HG03565 (cell line): ENCODE data around the gene CORO7.
"Not testable (repeated sequence)": the region's sequence is repeated elsewhere in the genome, so short reads cannot be mapped to it uniquely, and the experiment has no call there.

Experiments used
- ATAC-seq: cut with Tn5 transposase; IDR thresholded peaks from one replicate; pipeline ENCODE4 v1.9.1; 2021; ENCODE audit warnings: mild to moderate bottlenecking, moderate library complexity; ENCODE audit not compliant: unreplicated experiment

The CORO7 gene

DNA sequence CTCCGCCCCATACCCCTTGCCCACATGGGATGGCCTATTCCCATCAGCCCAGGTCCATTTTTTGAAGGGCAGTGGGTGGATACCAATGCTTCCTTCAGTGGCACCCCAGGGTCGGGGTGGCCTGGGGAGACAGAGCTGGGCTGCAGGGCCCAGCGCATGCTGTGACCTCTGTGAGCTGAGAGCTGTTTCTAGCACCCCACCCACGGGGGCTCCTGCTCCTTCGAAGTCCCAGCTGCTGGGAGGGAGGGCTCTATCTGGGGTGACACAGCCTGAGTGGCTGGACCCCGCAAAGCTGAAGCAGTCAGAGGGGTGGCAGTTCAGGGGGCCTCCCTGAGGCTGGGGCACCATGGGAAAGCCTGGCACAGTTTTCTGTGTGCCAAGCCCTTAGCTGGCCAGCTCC lies 76.0 kb downstream of the CORO7 start:
- ATAC-seq = no peak

DNA sequence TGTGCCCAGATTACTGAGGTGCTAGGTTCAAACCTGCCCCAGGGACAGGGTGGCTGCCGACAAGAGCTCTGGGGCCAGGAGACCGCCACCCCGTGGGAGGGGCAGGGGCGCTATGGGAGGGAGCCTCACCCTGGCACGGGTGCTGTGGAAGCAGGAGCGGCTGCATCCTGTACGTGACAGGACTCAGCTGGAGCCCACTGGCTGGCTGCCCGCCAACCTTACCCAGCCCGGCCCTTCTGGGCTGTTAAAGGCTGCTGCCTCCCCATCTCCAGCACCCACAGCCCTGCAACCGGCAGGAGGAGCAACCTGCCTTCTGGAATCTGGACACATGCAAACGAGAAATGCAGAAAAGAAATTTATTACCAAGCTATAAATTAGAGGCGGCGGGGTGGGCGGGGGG lies 76.5 kb downstream of the CORO7 start:
- no peak for ATAC-seq

DNA sequence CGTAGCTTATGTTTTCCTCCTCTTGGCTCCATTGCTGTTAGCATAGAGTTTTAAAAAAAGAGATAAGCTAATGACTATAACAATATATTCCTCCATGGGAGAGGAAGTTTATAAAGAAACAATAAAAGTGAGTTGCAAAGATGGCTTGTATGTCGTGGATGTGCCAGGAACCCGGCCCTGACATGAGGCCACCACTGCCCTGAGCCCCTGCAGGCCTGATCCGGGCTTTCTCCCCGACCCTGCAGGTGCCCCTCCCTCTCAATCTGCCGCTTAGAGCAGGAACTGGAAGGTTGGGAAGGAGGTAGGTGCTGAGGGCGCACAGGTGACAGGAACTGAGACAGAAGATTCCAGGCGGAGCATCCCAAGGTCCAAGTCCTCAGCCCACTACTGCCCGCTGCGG lies 76.9 kb downstream of the CORO7 start:
- ATAC-seq = no peak

DNA sequence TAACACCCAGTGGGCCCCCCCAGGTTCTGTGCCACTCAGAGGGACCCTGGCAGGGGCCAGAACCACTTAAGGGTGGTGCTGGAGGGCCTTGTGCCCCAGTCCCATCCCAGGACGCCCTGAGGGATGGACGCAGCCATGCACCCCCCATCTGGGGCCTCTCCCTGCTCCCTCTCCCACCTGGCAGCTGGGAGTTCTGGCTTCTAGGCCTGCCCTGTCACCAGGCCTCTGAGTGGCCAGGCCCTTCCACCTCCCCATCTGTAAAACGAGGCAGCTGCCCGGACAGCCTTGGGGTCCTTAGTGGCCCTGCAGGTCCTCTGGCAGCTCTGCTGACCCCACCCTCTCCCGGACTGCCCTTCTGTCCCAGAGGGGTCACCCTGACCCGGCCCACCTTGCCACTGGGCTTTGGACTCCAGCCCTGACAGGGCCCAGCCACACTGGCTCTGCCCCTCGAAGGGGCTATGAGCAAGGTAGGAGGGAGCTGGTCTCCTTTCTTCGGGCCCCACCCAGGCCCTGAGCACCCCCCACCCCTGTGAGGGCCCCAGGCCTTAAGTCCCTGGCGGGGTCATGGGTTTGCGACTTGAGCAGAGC lies 77.6 kb downstream of the CORO7 start:
- no peak for ATAC-seq

DNA sequence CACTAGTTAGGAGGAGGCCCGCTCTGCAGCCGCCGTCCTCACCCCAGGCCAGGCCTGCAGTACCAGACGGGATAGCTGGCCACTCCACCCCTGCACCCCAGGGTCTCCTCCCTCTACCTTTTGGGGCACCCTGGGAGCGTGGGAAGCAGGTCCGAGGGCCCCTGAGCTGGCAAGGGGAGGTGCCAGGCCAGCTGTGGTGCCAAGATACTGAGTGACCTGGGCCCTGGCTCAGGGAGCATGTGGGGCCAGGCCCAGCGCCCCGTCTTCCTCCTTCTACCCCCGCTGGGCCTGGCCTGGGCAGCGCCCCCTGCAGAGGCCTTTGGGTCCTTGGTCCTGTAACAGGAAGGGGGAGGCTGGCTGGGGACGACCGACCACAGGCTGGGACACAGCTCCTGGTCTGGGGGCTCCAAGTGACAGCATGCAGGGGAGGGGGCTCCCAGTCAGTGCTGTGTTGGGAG lies 78.2 kb downstream of the CORO7 start:
- no peak for ATAC-seq

DNA sequence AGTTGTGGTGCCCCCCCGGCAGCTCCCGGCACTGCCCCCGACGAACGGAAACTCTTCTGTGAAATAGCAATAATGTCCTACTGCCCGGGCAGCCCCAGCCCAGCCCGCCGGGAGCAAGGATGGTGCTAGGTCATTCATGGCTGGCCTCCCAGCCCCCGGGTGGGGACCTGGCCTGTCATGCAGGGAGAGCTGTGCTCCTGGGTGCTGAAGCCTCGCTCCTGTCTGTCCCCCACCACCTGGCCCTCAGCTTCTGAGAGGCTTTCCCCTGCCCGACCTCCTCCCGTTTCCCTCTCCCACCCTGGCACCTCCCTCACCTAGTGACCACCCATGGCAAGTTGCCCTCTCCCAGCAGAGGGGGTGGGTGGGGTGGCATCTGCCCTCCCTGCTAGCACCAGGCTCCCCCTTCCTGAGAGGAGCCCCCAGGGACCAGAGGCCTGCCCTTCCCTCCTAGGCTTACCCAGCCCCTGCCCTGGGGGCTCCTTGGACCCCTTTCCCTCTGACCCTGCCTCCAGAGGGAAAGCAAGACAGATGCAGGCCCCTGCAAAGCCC lies 78.8 kb downstream of the CORO7 start:
- no peak for ATAC-seq

DNA sequence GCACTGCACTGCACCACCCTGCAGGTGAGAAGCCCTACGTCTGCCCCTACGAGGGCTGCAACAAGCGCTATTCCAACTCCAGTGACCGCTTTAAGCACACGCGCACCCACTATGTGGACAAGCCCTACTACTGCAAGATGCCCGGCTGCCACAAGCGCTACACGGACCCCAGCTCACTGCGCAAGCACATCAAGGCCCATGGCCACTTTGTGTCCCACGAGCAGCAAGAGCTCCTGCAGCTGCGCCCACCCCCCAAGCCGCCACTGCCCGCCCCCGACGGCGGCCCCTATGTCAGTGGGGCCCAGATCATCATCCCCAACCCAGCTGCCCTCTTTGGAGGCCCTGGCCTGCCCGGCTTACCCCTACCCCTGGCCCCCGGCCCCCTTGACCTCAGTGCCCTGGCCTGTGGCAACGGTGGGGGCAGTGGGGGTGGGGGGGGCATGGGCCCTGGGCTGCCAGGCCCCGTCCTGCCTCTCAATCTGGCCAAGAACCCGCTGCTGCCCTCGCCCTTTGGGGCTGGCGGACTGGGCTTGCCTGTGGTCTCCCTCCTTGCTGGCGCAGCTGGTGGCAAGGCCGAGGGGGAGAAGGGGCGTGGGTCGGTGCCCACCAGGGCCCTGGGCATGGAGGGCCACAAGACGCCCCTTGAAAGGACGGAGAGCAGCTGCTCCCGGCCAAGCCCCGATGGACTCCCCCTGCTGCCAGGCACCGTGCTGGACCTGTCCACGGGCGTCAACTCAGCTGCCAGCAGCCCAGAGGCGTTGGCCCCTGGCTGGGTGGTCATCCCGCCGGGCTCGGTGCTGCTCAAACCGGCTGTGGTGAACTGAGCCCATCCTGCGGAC lies 79.5 kb downstream of the CORO7 start:
- ATAC-seq = no peak

DNA sequence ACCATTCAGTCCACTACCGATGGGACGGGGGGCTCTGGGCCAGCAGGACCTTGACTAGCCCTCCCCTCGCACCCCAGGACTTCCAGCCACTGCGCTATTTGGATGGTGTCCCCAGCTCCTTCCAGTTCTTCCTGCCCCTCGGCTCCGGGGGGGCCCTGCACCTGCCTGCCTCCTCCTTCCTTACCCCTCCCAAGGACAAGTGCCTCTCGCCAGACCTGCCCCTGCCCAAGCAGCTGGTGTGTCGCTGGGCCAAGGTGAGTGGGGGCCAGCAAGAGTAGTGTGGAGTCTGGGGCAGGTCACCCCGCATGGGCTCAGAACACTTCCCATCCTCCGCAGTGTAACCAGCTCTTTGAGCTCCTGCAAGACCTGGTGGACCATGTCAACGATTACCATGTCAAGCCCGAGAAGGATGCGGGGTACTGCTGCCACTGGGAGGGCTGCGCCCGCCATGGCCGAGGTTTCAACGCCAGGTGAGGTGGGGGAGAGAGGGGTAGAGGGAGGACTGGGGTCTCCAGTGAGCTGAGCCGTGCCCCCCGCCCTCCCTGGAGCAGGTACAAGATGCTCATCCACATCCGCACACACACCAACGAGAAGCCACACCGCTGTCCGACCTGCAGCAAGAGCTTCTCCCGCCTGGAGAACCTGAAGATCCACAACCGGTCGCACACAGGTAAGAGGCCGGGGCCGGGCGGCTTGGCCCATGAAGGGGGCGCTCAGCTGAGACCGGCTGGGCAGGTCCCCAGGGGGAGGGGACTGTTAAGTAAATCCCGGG lies 81.5 kb downstream of the CORO7 start:
- ATAC-seq = no peak

DNA sequence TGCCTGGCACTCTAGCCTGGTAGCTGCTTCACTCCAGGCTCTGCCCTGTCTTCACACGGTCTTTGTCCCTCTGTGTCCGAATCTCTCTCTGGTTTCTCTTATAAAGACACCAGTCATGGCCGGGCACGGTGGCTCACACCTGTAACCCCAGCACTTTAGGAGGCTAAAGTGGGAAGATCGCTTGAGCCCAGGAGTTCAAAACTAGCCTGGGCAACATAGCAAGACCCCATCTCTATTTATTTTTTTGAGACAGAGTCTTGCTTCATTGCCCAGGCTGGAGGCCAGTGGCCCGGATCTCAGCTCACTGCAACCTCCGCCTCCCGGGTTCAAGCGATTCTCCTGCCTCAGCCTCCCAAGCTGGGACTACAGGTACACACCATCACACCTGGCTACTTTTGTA lies 82.7 kb downstream of the CORO7 start:
- not testable (repeated sequence) for ATAC-seq

DNA sequence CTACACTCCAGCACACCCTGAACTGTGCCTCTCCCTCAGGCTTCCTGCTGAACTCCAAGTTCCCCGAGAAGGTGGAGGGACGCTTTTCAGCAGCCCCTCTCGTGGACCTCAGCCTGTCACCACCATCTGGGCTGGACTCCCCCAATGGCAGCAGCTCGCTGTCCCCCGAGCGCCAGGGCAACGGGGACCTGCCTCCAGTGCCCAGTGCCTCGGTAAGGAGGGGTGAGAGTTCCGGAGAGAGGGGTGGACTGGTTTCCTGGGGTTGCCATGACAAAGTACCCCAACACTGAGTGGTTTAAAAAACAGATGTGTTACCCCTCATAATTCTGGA lies 83.1 kb downstream of the CORO7 start:
- no peak for ATAC-seq

DNA sequence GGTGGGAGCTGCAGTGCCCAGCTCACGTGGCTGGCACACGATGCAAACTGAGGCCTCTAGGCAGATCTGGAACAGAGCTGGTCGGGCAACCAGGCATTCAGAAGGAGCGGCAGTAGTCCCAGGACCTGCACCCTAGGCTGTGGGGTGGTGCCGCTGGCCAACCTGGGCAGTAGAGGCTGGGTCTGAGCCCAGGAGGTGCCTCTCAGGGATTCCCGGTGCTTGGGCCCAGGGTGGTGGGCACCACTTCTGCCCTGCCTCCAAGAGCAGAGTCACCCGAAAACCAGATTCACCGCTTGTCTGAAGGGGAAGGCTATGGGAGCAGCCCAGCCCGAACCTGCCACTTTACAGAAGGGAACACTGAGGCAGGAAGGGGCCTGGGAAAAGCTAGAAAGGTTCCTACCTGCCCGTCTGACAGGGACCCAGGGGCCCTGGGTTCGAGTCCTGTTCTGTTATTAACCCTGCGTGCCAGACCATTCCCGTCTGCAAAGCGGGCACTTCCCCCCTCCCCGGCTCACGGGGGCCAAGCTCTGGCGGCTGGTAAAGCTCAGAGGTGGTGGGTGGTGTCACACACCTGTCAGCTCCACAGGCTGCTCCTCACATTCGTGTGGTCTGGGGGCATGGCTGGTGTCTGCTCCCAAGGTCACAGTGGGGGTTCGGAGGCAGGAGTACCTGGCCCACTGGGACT lies 83.6 kb downstream of the CORO7 start:
- no peak for ATAC-seq

DNA sequence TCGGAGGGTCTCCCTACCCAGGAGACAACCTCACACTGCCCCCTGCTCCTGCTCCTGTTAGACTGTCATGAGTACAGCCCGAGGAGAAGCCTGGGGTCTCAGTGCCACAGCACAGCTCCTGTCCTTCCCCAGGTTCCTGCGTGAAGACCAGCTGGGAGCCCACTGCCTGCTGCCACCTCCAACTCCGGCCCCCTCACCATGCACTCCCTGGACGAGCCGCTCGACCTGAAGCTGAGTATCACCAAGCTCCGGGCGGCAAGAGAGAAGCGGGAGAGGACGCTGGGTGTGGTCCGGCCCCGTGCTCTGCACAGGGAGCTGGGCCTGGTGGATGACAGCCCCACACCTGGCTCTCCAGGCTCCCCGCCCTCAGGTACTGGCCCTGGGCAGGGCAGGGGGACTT lies 84.3 kb downstream of the CORO7 start:
- no peak for ATAC-seq

DNA sequence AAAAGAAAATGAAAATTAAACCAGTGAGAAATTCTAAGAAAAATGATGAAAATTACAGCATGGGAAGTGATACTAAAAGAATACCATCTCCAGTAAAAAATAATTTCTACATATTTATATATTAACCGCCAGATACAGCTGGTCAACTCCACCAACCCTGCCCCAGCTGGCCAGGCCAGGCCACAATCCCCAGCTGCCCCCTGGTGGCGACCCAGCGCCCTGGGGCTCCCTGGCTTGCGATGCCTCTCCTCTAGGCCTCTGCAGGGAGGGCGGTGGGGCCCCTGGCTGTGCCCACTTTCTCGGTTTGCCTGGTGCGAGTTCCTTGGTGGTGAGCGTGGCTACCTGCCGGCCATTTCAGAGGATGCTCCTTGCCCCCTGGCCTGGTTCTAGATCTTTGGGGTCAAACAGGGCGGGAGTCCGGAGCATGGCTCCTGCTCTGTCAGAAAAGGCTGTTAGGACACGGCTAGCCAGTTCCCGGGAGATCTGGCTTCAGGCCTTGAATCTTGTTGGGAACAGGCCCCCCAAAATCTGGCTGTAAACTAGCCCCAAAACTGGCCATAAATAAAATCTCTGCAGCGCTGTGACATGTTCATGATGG lies 86.0 kb downstream of the CORO7 start:
- peak; percentile 45 for ATAC-seq

DNA sequence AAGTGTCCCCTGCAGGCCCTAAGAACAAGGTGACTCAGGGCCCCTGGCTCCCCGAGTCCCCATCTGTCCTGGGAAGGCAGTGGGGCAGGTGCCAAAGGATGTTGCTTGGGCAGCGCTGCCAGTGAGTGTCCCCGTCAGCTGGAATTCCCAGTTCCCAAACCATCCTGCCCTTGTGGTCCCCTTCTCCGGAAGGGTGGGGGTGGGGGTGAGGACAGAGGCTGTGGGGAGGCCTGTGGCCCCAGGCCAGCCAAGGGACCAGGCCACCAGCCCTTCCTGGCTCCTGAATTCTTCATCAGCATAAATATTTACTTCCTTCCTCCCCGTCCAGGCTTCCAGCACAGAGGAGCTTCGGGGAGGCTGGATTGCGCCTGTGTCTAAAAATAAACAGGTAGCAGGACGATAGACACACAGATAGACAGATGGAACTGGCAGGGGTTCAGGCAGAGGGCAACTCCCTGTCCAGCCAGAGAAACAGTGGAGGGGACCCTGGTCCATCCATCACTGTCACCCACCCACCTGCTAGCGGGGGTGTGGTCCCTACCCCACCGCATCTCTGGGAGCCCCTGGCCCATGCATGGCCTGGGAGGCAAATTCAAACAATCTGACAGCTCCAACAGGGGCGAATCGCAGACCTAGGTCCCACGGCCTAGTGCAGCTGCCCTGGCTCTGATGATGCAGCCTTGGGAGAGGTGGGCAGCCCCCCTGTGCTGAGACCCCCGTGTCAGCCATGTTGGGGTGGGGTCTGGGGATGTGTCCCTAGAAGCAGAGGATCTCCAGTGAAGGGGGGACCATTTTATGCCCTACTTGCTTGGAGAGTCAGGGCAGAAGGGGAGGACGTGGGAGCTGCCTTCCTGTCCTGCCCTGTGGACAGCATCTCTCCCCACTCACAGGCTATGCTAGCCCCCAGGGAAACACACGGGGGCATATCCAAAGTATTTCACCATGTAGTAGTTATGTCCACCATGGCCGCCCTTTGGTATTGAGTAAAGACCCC lies 87.3 kb downstream of the CORO7 start:
- ATAC-seq = no peak

DNA sequence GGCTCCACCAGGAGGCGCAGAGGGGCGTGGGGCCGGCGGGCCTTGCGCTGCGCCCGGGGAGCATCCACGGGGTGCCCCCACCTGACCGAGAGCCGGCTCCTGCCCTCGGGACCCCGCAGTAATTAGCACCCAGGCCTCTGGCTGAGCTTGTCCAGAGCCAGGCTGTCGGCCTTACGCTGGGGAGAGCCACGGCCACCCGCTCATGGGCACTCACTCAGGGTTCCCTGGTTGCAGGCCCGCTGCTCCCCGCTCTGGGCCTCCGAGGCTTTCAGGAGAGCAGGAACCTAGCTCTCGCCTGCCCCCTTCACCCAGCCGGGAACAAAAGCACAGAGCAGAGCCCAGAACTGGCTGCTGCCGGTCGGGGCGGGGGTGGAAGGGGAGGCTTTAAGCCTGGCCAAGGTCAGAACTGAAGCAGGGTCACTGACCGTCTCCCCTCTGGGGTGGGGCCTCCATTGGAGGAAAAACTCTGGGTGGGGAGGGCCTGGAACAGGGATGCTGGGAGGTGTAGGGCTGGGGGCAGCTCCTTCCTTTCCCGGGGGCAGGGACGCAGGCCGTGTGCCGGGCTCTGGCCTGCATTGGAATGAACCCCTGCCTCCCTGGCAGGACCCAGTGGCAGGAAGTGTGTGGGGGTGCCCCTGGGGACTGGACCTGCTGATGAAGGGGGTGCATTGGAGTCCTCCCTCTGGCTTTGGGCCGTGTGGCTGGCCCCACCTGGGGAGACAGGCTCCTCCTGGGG lies 88.2 kb downstream of the CORO7 start:
- no peak for ATAC-seq

DNA sequence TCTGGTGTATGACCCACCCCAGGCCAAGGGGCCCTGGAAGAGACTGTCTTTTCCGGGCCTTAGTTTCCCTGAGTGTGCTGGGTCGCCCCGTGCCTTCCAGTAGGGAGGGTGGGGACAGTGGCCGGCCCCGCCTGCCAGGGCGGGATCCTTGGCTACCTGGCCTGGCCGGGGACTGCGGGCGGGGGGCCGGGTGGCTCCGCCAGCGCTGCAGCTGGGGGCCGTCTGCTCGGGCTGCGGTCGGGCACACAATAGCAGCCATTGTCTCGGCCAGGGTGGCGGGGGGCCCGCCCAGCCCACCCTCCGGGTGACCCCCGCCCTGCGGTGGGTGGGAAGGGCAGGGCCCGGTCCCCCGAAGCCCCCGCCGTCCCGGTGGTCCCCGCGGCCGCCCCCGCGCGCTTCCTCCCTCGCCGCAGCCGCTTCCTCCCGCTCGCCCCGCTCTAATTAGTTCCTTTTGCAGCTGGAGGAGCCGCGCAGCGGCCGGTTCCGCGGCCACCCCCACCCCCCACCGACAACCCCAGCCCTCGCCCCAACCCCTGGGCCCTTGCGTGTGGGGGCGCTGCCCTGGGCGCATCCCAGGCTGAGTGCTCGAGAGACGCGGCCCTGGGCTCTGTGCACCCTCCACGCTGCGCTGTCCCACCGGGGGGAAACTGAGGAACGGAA lies 88.9 kb downstream of the CORO7 start:
- ATAC-seq = no peak

DNA sequence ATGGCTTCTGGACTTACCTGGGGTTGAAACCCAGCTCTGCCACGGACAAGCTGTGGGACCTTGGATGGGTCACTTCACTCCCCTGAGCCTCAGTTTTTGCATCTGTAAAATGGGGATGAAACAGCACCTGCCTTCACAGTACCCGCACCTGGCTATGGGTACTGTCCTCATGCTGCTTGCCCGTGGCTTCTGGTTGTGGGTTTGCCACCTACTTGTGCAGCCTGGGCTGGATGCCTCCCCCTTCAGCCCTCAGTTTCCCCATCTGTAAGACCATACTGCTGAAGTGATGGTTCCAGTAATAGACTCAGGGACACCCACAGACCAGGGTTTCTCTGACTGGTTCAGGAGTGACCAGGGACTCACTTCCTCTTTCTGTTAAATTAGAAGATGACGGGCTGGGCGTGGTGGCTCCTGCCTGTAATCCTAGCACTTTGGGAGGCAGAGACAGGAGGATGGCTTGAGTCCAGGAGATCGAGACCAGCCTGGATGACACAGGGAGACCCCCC lies 91.1 kb downstream of the CORO7 start:
- ATAC-seq = no peak
